Mesenchymal stem cell (in vitro differentiated cells and primary cell): ENCODE results near the gene ATP2B3.
A peak's percentile ranks its signal among the peaks of the same experiment; 100 is the strongest.

Experiments
- DNase-seq: peaks from one replicate; pipeline ENCODE4 v3.0.0-alpha.2; 2013
- H2AFZ ChIP-seq: one replicate; pipeline ENCODE4 v1.6.1; 2013; ENCODE audit warnings: low read depth, mild to moderate bottlenecking, control low read depth, inconsistent platforms, low read length, moderate library complexity
- H2AK5ac ChIP-seq: 2 replicates; pipeline ENCODE4 v1.6.1; 2013; ENCODE audit warnings: low read length, moderate library complexity, mild to moderate bottlenecking, inconsistent platforms; ENCODE audit not compliant: severe bottlenecking
- H2BK120ac ChIP-seq: one replicate; pipeline ENCODE4 v1.6.1; 2013; ENCODE audit warnings: low read depth, mild to moderate bottlenecking, inconsistent platforms, low read length, moderate library complexity
- H2BK12ac ChIP-seq, 2 experiments: one replicate each; pipeline ENCODE4 v1.6.1; 2013; ENCODE audit warnings: inconsistent platforms in 2 of 2, low read length in 2 of 2, mild to moderate bottlenecking in 2 of 2, moderate library complexity in 2 of 2, control low read depth in 1 of 2
- H2BK15ac ChIP-seq: one replicate; pipeline ENCODE4 v1.6.1; 2013; ENCODE audit warnings: mild to moderate bottlenecking, low read depth, inconsistent platforms; ENCODE audit not compliant: poor library complexity, severe bottlenecking
- H2BK5ac ChIP-seq: 2 replicates; pipeline ENCODE4 v1.6.1; 2013; ENCODE audit warnings: low read depth, mild to moderate bottlenecking, low read length, control low read depth, inconsistent platforms; ENCODE audit not compliant: poor library complexity, severe bottlenecking
- H3K14ac ChIP-seq, 2 experiments: one replicate each; pipeline ENCODE4 v1.6.1; 2013; ENCODE audit warnings: inconsistent platforms in 2 of 2, low read length in 2 of 2, control low read depth in 1 of 2, mild to moderate bottlenecking in 1 of 2, moderate library complexity in 1 of 2
- H3K18ac ChIP-seq, 2 experiments: one replicate each; pipeline ENCODE4 v1.6.1; 2013; ENCODE audit warnings: inconsistent platforms in 2 of 2, low read length in 2 of 2, control low read depth in 1 of 2, low read depth in 1 of 2, mild to moderate bottlenecking in 1 of 2
- H3K23ac ChIP-seq, 2 experiments: one replicate each; pipeline ENCODE4 v1.6.1; 2013; ENCODE audit warnings: inconsistent platforms in 2 of 2, low read length in 2 of 2, mild to moderate bottlenecking in 2 of 2, moderate library complexity in 2 of 2, control low read depth in 1 of 2
- H3K27ac ChIP-seq: 2 replicates; pipeline ENCODE4 v1.5.1; 2013; ENCODE audit warnings: mild to moderate bottlenecking, moderate library complexity, low read length, control low read depth, inconsistent platforms; ENCODE audit not compliant: poor library complexity, severe bottlenecking
- H3K27me3 ChIP-seq, 2 experiments: 2 replicates each; pipeline versions ENCODE4 v1.6.1 to v1.7.0; 2013; ENCODE audit warnings: low read length in 2 of 2, mild to moderate bottlenecking in 2 of 2, moderate library complexity in 2 of 2, control low read depth in 1 of 2, inconsistent platforms in 1 of 2; ENCODE audit not compliant: control insufficient read depth in 1 of 2, insufficient read depth in 1 of 2
- H3K36me3 ChIP-seq, 2 experiments: 2 replicates each; pipeline versions ENCODE4 v1.6.1 to v1.7.0; 2013; ENCODE audit warnings: low read length in 2 of 2, control low read depth in 1 of 2, inconsistent platforms in 1 of 2, low read depth in 1 of 2, mild to moderate bottlenecking in 1 of 2; ENCODE audit not compliant: insufficient read depth in 2 of 2, control insufficient read depth in 1 of 2
- H3K4ac ChIP-seq, 2 experiments: one replicate each; pipeline ENCODE4 v1.6.1; 2013; ENCODE audit warnings: inconsistent platforms in 2 of 2, low read length in 2 of 2, mild to moderate bottlenecking in 2 of 2, moderate library complexity in 2 of 2, control low read depth in 1 of 2, low read depth in 1 of 2
- H3K4me1 ChIP-seq: 2 replicates; pipeline ENCODE4 v1.6.1; 2013; ENCODE audit warnings: low read depth, low read length, control low read depth; ENCODE audit not compliant: control insufficient read depth, insufficient read depth
- H3K4me2 ChIP-seq: 2 replicates; pipeline ENCODE4 v1.6.1; 2013; ENCODE audit warnings: low read length, mild to moderate bottlenecking, inconsistent platforms; ENCODE audit not compliant: poor library complexity, severe bottlenecking
- H3K4me3 ChIP-seq, 2 experiments: 2 replicates each; pipeline versions ENCODE4 v1.5.1 to v1.7.0; 2013; ENCODE audit warnings: low read length in 2 of 2, mild to moderate bottlenecking in 2 of 2, control low read depth in 1 of 2, low read depth in 1 of 2; ENCODE audit not compliant: insufficient read depth in 1 of 2
- H3K79me1 ChIP-seq: replicated peaks from 2 replicates; pipeline ENCODE4 v1.6.1; 2013; ENCODE audit warnings: mild to moderate bottlenecking, control low read depth, low read length, inconsistent platforms; ENCODE audit not compliant: poor library complexity, severe bottlenecking
- H3K9ac ChIP-seq: 2 replicates; pipeline ENCODE4 v1.7.0; 2013; ENCODE audit warnings: mild to moderate bottlenecking, low read length, moderate library complexity
- H3K9me3 ChIP-seq: 2 replicates; pipeline ENCODE4 v1.7.0; 2013; ENCODE audit warnings: mild to moderate bottlenecking, low read length; ENCODE audit not compliant: control insufficient read depth
- H4K8ac ChIP-seq: one replicate; pipeline ENCODE4 v1.6.1; 2013; ENCODE audit warnings: inconsistent platforms, mild to moderate bottlenecking, low read length, moderate library complexity
- H4K91ac ChIP-seq: one replicate; pipeline ENCODE4 v1.6.1; 2013; ENCODE audit warnings: mild to moderate bottlenecking, low read length, inconsistent platforms
- WGBS: methylation state at CpG from one replicate; pipeline ENCODE4 v1.1.7; 2013; ENCODE audit warnings: mixed read lengths; 5-methylcytosine and 5-hydroxymethylcytosine counted together

Gene ATP2B3

DNA sequence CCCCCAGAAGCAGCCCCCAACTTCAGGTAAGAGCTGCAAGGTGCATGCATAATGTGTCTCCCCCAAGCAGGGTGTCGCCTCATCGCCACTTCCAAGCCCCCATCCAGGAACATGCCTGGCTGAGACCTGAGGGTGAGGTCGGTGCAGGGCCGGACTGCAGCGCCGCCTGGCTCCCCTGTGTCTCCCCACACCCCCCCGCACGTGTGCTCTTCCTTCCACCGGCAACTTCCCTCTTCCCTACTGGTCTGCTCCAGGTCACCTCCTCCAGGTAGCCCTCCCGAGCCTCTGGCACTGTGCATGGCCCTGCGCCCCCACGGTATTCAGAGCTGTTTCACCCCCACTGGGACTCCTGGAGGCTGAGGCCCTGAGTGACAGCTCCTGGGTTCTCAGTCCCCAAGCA lies 24.9 kb upstream of the ATP2B3 start:
- Histone ChIP-seq H2BK12ac (peak overlapping the region; percentile 17 to 44), H2AFZ (no peak overlapping the region), H4K8ac (no peak overlapping the region), H4K91ac (no peak overlapping the region), H2AK5ac (no peak overlapping the region), H3K9me3 (no peaks in the 10 kb centered on the region), H2BK5ac (no peak overlapping the region), H3K4me3 (no peak overlapping the region), H3K14ac (no peak overlapping the region), H3K4me1 (peaks cover 50% of the 10 kb centered on the region), H3K18ac (no peak overlapping the region), H3K9ac (no peak overlapping the region), H3K27ac (no peak overlapping the region), H3K79me1 (no peaks in the 10 kb centered on the region), H3K4ac (peak overlapping the region in 1 of 2 experiments; percentile 7), H3K27me3 (peaks cover 0 to 2% of the 10 kb centered on the region in 2 experiments), H3K36me3 (no peaks in the 10 kb centered on the region), H3K4me2 (no peak overlapping the region), H2BK120ac (no peak overlapping the region), H3K23ac (no peak overlapping the region), H2BK15ac (no peak overlapping the region)
- DNase-seq = no peak
- WGBS = 76% methylated on average over 11 of the region's 12 CpGs

DNA sequence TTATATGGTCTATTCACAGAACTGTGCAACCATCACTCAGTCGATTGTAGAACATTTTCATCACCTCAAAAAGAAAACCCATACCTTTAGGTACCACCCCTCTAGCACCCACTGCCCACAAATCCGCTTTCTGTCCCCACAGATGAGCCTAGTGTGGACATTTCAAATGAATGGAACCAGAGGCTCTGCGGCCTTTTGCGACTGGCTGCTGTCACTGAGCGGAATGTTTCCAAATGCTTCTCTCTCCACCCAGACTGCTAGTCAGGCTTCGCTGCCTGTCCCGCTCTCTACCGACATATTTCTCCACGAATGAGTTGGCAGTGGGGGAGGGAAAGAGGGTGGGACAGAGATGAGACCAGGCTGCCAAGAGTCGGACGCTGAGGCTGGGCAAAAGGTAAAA lies 24.4 kb upstream of the ATP2B3 start:
- Histone ChIP-seq H2BK5ac (no peak overlapping the region), H2AK5ac (no peak overlapping the region), H2BK12ac (peak overlapping the region in 1 of 2 experiments; percentile 15), H3K4ac (no peak overlapping the region), H3K27ac (no peak overlapping the region), H2BK15ac (no peak overlapping the region), H3K9me3 (no peaks in the 10 kb centered on the region), H4K91ac (no peak overlapping the region), H3K23ac (no peak overlapping the region), H3K18ac (no peak overlapping the region), H4K8ac (no peak overlapping the region), H3K4me3 (no peak overlapping the region), H2BK120ac (no peak overlapping the region), H3K79me1 (no peaks in the 10 kb centered on the region), H2AFZ (no peak overlapping the region), H3K36me3 (no peaks in the 10 kb centered on the region), H3K4me1 (peaks cover 46% of the 10 kb centered on the region), H3K9ac (no peak overlapping the region), H3K27me3 (peaks cover 0 to 5% of the 10 kb centered on the region in 2 experiments), H3K14ac (no peak overlapping the region), H3K4me2 (no peak overlapping the region)
- no peak for DNase-seq
- 97% methylated on average over 3 of the region's 11 CpGs for WGBS

DNA sequence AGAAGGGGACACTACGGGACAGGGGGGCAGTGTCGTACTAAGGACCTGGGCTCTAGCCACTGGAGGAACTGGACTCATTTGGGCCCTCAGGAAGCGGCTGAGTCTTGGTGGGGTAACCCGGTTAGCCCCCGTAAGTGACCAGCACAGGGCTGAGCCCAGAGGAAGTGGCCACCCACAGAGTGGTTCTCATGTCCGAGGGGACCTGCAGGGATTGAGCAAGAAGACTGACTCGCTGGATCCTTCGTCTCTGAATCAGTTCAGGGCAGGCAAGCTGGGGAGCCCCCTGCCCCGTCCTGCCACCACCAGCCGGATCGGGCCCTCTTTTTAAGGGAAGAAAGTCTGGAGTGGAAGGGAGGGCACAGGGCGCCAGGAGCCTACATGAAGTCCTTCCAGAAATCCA lies 23.4 kb upstream of the ATP2B3 start:
- H3K27ac ChIP-seq = no peak overlapping the region
- H4K91ac ChIP-seq = no peak overlapping the region
- no peak overlapping the region for H2BK15ac ChIP-seq
- no peaks in the 10 kb centered on the region for H3K36me3 ChIP-seq
- no peak overlapping the region for H2BK12ac ChIP-seq
- H3K23ac ChIP-seq = no peak overlapping the region
- no peak overlapping the region for H2AFZ ChIP-seq
- H3K27me3 ChIP-seq = peaks cover 0 to 6% of the 10 kb centered on the region in 2 experiments
- peak overlapping the region in 1 of 2 experiments; percentile 21 for H3K18ac ChIP-seq
- H3K4me1 ChIP-seq = peaks cover 37% of the 10 kb centered on the region
- H2BK5ac ChIP-seq = no peak overlapping the region
- no peaks in the 10 kb centered on the region for H3K9me3 ChIP-seq
- peak overlapping the region; percentile 24 for H3K9ac ChIP-seq
- peak overlapping the region; percentile 16 for H3K4me2 ChIP-seq
- no peak overlapping the region for H2BK120ac ChIP-seq
- no peak overlapping the region for H3K14ac ChIP-seq
- H3K4ac ChIP-seq = no peak overlapping the region
- H3K4me3 ChIP-seq = peak overlapping the region in 1 of 2 experiments; percentile 51
- peak overlapping the region; percentile 29 for H4K8ac ChIP-seq
- 71% methylated on average over 5 of the region's 12 CpGs for WGBS
- no peaks in the 10 kb centered on the region for H3K79me1 ChIP-seq
- no peak overlapping the region for H2AK5ac ChIP-seq
- peak; percentile 15 for DNase-seq

DNA sequence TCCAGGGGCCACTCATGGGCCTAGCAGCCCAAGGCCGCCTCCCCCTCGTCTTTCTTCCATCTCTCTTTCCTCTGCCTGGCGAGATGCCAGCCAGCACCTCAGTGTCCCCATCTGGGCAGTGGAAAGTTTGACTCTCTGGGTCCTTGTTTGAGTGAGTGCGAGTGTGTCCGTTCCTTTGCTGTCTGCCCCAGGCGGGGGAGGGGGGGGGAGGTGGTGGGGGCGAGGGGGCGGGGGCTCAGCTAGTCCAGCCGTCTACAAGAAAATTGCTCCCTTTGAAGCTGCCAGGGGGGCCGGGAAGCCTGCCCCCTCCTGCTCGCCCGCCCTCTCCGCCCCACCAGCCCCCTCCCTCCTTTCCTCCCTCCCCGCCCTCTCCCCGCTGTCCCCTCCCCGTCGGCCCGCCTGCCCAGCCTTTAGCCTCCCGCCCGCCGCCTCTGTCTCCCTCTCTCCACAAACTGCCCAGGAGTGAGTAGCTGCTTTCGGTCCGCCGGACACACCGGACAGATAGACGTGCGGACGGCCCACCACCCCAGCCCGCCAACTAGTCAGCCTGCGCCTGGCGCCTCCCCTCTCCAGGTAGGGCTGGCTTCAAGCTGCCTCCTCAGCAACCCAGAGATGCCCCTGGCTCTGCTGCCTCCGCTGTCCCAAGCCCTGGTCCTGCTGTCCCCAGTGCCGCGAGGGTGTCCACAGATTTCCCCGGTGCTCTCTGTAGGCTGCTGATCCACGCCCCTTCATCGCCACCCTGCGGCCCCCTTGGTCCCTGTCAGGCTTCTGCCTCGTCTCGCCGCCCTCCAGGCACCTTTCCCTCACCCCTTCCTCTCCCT lies 22.7 kb upstream of the ATP2B3 start, which contains the start of gene BGN:
Gene BGN (plus strand): TSS at position 440 of the 821 bp plus-strand sequence. CDS start 9,652 bp downstream, outside the sequence.
- peak; percentile 42 for DNase-seq
- H3K4me1 ChIP-seq = peaks cover 37% of the 10 kb centered on the region
- 2% methylated on average over 24 of the region's 41 CpGs for WGBS

More for the DNA sequence above, 22.7 kb upstream of the ATP2B3 start, which contains the start of gene BGN:
- H3K27ac ChIP-seq = no peak within 1 kb of the TSS
- H3K79me1 ChIP-seq = no peaks in the 10 kb centered on the region
- H3K18ac ChIP-seq = peak within 1 kb of the TSS in 1 of 2 experiments; percentile 70
- peak within 1 kb of the TSS in 1 of 2 experiments; percentile 37 for H3K4ac ChIP-seq
- peak within 1 kb of the TSS; percentile 29 for H4K8ac ChIP-seq
- H2BK15ac ChIP-seq = peak within 1 kb of the TSS; percentile 69
- H3K4me3 ChIP-seq = peak within 1 kb of the TSS; percentile 55 to 79
- H4K91ac ChIP-seq = peak within 1 kb of the TSS; percentile 61
- peak within 1 kb of the TSS; percentile 23 for H2AFZ ChIP-seq
- no peaks in the 10 kb centered on the region for H3K36me3 ChIP-seq
- H2BK120ac ChIP-seq = no peak within 1 kb of the TSS
- H3K14ac ChIP-seq = peak within 1 kb of the TSS in 1 of 2 experiments; percentile 55
- peak within 1 kb of the TSS in 1 of 2 experiments; percentile 39 for H2BK12ac ChIP-seq
- no peak within 1 kb of the TSS for H2BK5ac ChIP-seq
- peak within 1 kb of the TSS; percentile 70 for H3K9ac ChIP-seq
- H3K4me2 ChIP-seq = peak within 1 kb of the TSS; percentile 65
- H3K27me3 ChIP-seq = peaks cover 0 to 6% of the 10 kb centered on the region in 2 experiments
- peak within 1 kb of the TSS in 1 of 2 experiments; percentile 69 for H3K23ac ChIP-seq
- no peak within 1 kb of the TSS for H2AK5ac ChIP-seq
- no peaks in the 10 kb centered on the region for H3K9me3 ChIP-seq
